ENCODE measurements around the gene YWHAQ. TPM values are rescaled to one million over a fixed set of nuclear protein-coding genes. Genes with fewer than 3 reads are reported as not detected.

YWHAQ gene
- polyA plus RNA-seq, 5 donors: 346 to 454 (median 391) TPM

DNA sequence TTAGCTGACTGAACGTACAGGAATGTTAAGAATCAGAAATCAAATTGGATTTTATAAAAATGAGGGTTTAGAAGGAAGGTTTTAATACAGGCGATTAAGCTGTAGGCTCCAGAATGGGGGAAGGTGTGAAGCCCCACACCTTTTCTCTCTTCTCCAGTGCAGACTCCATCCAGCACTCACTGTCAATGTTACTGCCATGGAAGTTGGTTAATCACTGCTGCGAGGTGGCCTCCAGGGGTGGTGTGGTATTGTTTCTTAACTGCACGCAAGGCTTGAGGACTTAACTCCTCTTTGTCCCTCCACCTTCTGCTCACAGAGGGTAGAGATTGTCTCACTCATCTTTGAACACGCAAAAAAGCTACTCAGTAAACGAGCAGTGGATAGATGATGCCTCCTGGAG lies 26.9 kb upstream of the YWHAQ start:
- DNase-seq: no peak

GRCh38 chr2:9657083-9657482 lies 26.3 kb upstream of the YWHAQ start:
- DNase-seq: no peak

DNA sequence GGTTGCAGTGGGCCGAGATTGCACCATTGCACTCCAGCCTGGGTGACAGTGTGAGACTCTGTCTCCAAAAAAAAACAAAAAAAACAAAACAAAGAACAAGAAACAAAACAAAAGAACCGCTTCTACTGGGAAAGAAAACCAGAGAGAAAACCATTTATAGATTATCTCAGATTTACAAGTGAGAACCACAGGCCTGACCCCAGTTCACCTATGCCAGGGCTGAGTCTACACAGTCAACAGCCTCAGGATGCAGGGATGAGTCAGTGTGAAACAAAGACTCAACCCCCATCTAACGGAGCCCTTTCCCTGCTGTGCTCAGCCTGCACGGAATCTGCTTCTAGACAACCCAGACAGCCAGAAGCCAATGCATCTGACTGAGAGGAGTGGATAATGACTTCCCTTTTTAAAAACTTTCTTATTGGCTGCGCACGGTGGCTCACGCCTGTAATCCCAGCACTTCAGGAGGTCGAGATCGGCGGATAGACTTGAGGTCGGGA lies 25.5 kb upstream of the YWHAQ start:
- DNase-seq: no peak

DNA sequence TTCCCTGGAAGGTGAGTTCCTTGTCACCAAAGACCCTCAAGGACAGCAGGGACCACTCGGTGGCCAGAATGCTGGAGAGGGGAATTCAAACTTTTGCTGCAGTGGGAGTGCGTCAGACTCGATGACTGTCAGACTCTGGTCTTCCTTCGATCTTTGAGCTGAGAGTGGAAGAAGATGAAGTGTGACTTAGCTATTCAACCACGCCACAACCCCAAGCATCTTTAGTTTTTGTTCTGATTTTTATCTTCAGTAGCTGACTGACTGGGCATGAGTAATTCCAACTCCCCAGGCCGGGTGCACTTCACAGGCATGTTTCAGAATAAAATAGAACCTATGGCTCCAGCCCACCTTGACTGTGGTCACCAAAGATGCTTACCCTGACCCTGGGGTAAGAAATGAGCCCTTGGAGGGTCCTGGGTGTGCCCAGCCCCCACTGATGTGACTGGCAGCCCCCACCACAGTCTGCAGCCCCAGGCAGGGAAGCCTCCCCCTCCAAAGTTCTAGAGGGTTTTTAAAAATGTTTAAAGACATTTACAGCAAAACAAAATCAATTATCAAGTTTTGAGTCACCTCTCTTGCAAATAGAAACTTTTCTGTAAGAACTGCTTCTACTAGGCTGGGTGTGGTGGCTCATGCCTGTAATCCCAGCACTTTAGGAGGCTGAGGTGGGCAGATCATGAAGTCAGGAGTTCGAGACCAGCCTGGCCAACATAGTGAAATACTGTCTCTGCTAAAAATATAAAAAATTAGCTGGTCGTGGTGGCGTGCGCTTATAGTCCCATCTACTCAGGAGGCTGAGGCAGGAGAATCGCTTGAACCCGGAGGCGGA lies 24.9 kb upstream of the YWHAQ start:
- DNase-seq: no peak

- DNase-seq: no peak
Observed at GRCh38 chr2:9654452-9655100, 23.8 kb upstream of the YWHAQ start.

- DNase-seq: no peak
Observed at GRCh38 chr2:9653485-9654271, 22.9 kb upstream of the YWHAQ start.

- DNase-seq: no peak
Observed at GRCh38 chr2:9652898-9653479, 22.2 kb upstream of the YWHAQ start.

- no peak for DNase-seq
Observed at GRCh38 chr2:9652267-9652666, 21.5 kb upstream of the YWHAQ start.

- DNase-seq: no peak
Observed at GRCh38 chr2:9650119-9650821, 19.5 kb upstream of the YWHAQ start.

DNA sequence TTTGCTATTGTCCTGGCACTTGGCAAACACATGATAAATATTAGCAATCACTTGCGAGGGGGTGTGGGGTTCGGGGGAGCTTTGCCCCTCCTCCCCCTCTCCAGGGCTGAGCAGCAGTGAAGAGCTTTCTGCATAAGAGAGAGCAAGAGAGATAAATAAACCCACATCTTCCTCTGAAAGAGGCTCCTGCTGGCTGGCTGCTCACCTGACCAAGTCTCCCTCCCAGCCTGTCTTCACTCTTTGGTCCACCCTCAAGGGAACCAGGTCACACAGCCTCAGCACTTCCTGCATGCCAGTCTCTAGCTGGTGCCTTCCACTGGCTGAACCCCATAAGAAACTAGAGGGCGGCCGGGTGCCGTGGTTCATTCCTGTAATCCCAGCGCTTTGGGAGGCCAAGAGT lies 18.5 kb upstream of the YWHAQ start:
- no peak for DNase-seq

GRCh38 chr2:9648821-9649220 lies 18.0 kb upstream of the YWHAQ start:
- DNase-seq: no peak

DNA sequence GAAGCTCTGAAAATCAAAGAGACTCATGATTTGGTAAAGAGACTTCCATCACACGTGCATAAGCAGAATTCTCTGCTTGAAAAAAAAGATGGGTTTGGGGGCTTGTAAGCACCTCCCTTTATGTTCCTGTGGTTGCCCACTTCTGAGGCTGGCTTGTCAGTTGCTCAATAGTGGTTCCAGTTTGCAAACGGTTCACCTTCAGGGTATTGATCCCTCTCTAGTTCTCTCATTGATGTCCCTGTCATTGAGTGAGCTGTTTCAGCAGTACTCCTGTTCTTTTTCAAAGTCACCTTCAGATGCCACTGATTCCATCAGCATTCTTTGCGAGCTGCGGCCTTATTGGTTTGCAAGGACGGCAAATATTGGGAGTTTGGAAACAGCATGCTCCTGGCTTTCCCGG lies 17.1 kb upstream of the YWHAQ start:
- DNase-seq: no peak

- DNase-seq: no peak
Observed at GRCh38 chr2:9646196-9647030, 15.6 kb upstream of the YWHAQ start.

GRCh38 chr2:9644603-9645002 lies 13.8 kb upstream of the YWHAQ start:
- no peak for DNase-seq

DNA sequence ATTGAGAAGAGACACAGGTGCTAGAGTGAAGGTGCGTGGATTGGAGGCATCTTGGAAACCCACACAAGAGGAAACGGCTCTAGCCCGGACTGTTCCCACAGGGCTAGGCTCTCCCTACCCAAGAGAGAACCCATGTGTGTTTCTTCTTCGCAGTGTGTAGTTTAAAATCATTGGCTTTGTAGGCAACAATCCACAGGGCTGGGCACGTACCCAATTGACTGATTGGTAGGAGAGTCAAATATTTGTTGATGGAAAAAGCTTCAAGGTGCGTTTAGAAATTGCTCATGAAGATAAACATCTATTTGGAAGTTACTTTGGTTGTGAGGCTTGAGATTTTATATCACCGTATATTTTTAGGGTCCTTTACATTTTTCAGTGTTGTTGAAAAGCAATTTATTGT lies 13.2 kb upstream of the YWHAQ start:
- no peak for DNase-seq

DNA sequence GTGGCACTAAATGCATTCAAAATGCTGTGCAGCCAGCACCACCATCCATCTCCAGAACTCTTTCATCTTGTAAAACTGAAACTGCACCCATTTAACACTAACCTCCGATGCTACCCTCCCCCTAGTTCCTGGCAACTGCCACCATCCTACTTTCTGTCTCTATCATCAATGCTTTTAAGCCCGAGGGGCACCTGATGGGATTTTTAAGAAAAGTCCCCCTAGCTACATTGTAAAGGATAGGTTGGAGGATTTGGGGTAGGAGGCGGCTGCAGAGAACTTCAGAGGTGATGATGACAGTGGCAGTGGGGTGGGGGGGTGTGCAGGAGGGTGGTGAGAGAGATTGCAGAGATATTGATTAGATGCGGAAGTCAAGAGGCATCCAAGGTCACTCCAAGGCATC lies 10.8 kb upstream of the YWHAQ start:
- no peak for DNase-seq

GRCh38 chr2:9640403-9641104 lies 9.8 kb upstream of the YWHAQ start:
- no peak for DNase-seq

GRCh38 chr2:9639740-9640343 lies 9.0 kb upstream of the YWHAQ start:
- no peak for DNase-seq

DNA sequence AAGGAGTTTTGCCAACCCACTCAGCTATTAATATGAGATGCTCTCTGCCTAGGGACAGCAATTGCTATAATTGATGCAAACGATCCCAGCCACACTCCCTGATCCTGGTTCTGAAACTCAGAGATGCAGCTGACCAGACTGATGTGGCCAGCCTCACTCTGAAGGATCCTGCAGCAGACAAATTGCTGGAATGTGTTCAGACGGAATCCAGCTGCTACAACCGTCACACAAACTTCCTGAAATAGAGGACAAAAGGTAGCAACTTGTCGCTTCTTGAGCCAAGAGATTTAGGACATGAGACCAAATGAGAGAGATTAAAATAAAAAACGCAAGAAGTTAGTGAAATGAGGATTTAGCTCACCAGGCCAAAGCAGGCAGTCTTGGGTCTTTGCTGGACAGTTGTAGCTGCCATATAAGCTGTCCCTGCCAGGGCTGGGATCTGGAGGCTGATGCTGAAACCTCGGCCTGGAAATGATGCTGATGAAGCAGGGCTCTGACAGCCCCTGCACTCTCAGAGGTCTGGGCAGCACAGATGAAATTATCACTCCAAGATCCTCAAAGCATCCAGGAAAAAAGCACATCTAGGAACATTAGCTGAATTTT lies 8.3 kb upstream of the YWHAQ start:
- peak in 1 of 2 donors; percentile 29 for DNase-seq

All from right lung (tissue), 5 donors.